ENCODE results near the gene ADAMTS2. TPM values are rescaled to one million over a fixed set of nuclear protein-coding genes. Genes with fewer than 3 reads are reported as not detected.

The ADAMTS2 gene
- polyA plus RNA-seq, 3 donors, result 0.74 to 2.3 TPM; not detected in 1

- no peak for DNase-seq
- Histone ChIP-seq H2AFZ (ENCODE audit: insufficient read depth, low read depth, low read length, poor library complexity, severe bottlenecking) (no peak overlapping the region), H3K4me3 (replicated peaks in 1 of 3; ENCODE audit: low read depth in 2 of 3, low read length in 3 of 3) (no peak overlapping the region), H3K79me2 (ENCODE audit: insufficient read depth, low read length) (no peaks in the 10 kb centered on the region), H4K20me1 (ENCODE audit: insufficient read depth, low read length) (no peaks in the 10 kb centered on the region), H3K9me3 (replicated peaks in 1 of 2; ENCODE audit: control insufficient read depth in 1 of 2, insufficient read depth in 1 of 2, low read length in 2 of 2) (no peaks in the 10 kb centered on the region), H3K27ac (ENCODE audit: low read depth in 1 of 2, low read length in 2 of 2) (no peak overlapping the region), H3K36me3 (replicated peaks in 1 of 2; ENCODE audit: control insufficient read depth in 1 of 2, insufficient read depth in 2 of 2, low read length in 2 of 2) (no peaks in the 10 kb centered on the region), H3K4me1 (ENCODE audit: control insufficient read depth in 1 of 2, insufficient read depth in 2 of 2, low read length in 2 of 2) (no peaks in the 10 kb centered on the region), H3K9ac (ENCODE audit: insufficient read depth, low read length, poor library complexity, severe bottlenecking) (no peak overlapping the region), H3K4me2 (replicated peaks; ENCODE audit: extremely low read depth, low read length, poor library complexity, severe bottlenecking) (no peak overlapping the region), H3K27me3 (ENCODE audit: control insufficient read depth in 2 of 2, insufficient read depth in 2 of 2, low read length in 2 of 2) (no peaks in the 10 kb centered on the region)
- H3K27me3 Mint-ChIP-seq (ENCODE audit: low read depth in 3 of 3), result peaks cover 1 to 8% (median 2%) of the 10 kb centered on the region in 3 donors
- intact Hi-C loops (cut with micrococcal nuclease), result no loop called here
- no peak overlapping the region for H3K27ac Mint-ChIP-seq
- peaks cover 0 to 3% (median 0%) of the 10 kb centered on the region in 7 donors for H3K9me3 Mint-ChIP-seq
- H3K4me3 Mint-ChIP-seq, result no peak overlapping the region
- TF ChIP-seq CTCF (IDR thresholded peaks at IDR 0.05), result no peak
- H3K4me1 Mint-ChIP-seq, result no peaks in the 10 kb centered on the region
- 93% methylated on average over 9 of the region's 14 CpGs for WGBS (ENCODE audit: insufficient coverage)
- no peaks in the 10 kb centered on the region for H3K36me3 Mint-ChIP-seq
Measured at GRCh38 chr5:179279347-179280094, 65.7 kb downstream of the ADAMTS2 start.

GRCh38 chr5:179278546-179278945, 66.7 kb downstream of the ADAMTS2 start:
- peaks cover 1 to 8% (median 4%) of the 10 kb centered on the region in 3 donors for H3K27me3 Mint-ChIP-seq (ENCODE audit: low read depth in 3 of 3)
- H3K4me3 Mint-ChIP-seq, result no peak overlapping the region
- no peaks in the 10 kb centered on the region for H4K20me1 ChIP-seq (ENCODE audit: insufficient read depth, low read length)
- H3K36me3 Mint-ChIP-seq, result no peaks in the 10 kb centered on the region
- no peaks in the 10 kb centered on the region for H3K27me3 ChIP-seq (ENCODE audit: control insufficient read depth in 2 of 2, insufficient read depth in 2 of 2, low read length in 2 of 2)
- no CpG with 5 or more reads among the region's 5 CpGs for WGBS (ENCODE audit: insufficient coverage)
- no peak overlapping the region for H3K27ac ChIP-seq (ENCODE audit: low read depth in 1 of 2, low read length in 2 of 2)
- H3K27ac Mint-ChIP-seq, result peak overlapping the region in 1 of 7 donors; percentile 10
- H3K9me3 Mint-ChIP-seq, result peaks cover 0 to 3% (median 0%) of the 10 kb centered on the region in 7 donors
- H3K4me2 ChIP-seq (replicated peaks; ENCODE audit: extremely low read depth, low read length, poor library complexity, severe bottlenecking), result no peak overlapping the region
- H3K4me1 Mint-ChIP-seq, result no peaks in the 10 kb centered on the region
- no peak overlapping the region for H2AFZ ChIP-seq (ENCODE audit: insufficient read depth, low read depth, low read length, poor library complexity, severe bottlenecking)
- intact Hi-C loops (cut with micrococcal nuclease), result no loop called here
- H3K36me3 ChIP-seq (replicated peaks in 1 of 2; ENCODE audit: control insufficient read depth in 1 of 2, insufficient read depth in 2 of 2, low read length in 2 of 2), result no peaks in the 10 kb centered on the region
- no peak for TF ChIP-seq CTCF (IDR thresholded peaks at IDR 0.05)
- no peaks in the 10 kb centered on the region for H3K9me3 ChIP-seq (replicated peaks in 1 of 2; ENCODE audit: control insufficient read depth in 1 of 2, insufficient read depth in 1 of 2, low read length in 2 of 2)
- H3K9ac ChIP-seq (ENCODE audit: insufficient read depth, low read length, poor library complexity, severe bottlenecking), result no peak overlapping the region
- H3K4me1 ChIP-seq (ENCODE audit: control insufficient read depth in 1 of 2, insufficient read depth in 2 of 2, low read length in 2 of 2), result no peaks in the 10 kb centered on the region
- DNase-seq, result no peak
- no peaks in the 10 kb centered on the region for H3K79me2 ChIP-seq (ENCODE audit: insufficient read depth, low read length)
- no peak overlapping the region for H3K4me3 ChIP-seq (replicated peaks in 1 of 3; ENCODE audit: low read depth in 2 of 3, low read length in 3 of 3)
